ENCODE measurements around the gene FAM174C. TPM values are rescaled to one million over a fixed set of nuclear protein-coding genes. Genes with fewer than 3 reads are reported as not detected.

Gene FAM174C
- polyA plus RNA-seq, 3 donors: 25.3 to 28.7 (median 28.5) TPM

DNA sequence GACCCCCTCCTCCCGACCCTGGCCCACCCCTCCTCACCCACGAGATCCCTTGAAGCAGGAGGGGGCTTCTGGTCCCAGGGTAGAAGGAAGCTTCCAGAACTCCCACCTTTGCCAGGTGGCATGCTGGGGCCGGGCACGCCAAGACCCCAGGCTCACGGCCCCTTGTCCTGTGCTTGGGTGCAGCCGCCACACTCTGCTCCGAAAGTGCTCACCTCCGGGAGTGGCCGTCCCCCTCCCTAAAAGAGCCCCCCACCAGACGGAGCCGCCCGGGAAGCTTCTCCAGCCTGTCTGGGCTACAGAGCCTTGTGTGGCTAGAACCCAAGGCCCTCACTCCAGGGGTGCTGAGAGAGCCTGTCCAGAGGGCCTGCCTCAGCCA, 8.6 kb downstream of the FAM174C start:
- no peak for DNase-seq

GRCh38 chr19:1284293-1284978, 9.1 kb downstream of the FAM174C start:
- DNase-seq: no peak

- no peak for DNase-seq
Measured at GRCh38 chr19:1284979-1285736, 9.8 kb downstream of the FAM174C start.

- no peak for DNase-seq
Measured at GRCh38 chr19:1285737-1286360, 10.5 kb downstream of the FAM174C start, which contains the start of gene EFNA2. EFNA2 (plus strand) TSS chr19:1285873; CDS start chr19:1286169, 296 bp downstream.

- DNase-seq: no peak
Measured at GRCh38 chr19:1286487-1287353, 11.4 kb downstream of the FAM174C start.

DNA sequence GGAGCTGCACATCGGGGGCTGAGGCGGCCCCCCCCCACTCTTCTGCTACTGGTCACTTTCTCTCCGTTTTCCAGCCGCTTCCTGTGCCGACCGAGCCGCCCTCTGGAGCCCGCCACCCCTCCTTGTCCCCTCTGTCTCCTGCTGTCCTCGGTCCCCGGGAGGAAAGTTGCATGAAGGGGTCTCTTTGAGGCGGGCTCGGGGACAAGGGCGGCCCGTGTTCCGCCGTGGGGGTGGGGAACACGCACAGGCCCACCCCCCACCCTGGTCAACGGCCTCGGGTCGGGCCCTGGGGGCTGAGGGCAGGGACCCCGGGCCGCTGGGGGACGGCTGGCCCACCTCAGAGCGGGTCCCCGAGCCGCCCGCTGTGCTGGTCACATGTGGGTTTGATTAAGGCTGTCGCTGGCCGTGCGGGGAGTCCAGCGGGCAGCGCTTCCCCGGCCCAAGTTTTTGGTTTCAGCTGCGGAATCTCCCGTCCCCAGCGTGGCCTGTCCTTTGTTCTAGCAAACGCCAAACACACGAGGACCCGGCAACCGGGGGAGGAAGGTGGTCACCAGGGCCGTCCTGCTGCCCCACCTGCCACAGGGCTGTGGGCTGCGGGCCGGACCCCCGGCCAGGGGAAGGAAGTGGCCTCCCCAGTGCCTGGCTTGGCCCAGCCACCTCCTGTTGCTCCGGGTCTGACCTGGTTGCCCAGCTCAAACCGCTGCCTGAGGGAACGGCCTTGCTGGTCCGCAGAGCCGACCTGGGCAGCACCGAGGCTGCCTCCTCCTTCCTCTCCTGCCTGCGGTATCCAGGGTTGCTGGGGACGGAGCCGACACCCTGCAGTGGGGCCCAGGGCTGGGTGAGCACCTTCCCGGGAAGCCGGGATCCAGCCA, 12.3 kb downstream of the FAM174C start:
- DNase-seq: no peak

DNA sequence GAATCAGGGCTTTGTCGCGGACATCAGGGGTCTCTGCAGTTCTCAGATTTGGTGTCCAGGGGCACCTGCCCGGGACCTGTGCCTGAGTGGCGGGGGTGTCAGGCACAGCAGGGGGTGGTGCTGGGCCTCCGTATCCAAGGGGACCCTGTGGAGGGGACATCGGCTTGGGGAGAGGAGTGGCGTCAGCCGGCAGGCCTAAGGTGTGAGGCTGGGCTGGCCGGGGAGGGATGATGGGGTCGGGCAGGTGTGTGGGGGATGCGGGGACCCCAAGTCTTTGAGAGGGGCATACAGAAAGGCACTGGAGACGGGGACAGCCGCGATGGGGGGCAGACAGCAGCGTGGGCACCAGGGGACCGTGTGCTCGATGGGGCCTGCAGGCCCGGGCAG, 12.9 kb downstream of the FAM174C start:
- no peak for DNase-seq

- DNase-seq: no peak
Measured at GRCh38 chr19:1288833-1289685, 13.7 kb downstream of the FAM174C start.

DNA sequence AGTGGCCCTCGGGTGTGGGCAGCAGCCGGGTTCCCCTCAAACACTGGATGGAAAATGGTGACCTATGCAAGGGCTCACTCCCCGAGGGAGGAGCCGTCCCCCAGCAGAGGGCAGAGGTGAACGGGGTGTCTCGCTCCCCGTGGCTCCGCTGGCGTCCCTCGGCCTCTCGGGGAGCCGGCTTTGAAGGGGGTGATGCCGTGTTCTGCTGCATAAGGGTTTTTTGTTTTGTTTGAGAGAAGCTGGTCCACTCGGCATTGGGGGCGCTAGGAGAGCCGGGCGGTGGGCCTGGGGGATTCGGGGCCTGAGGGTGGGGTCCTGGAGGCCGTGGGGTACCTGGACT, 14.3 kb downstream of the FAM174C start:
- DNase-seq: no peak

DNA sequence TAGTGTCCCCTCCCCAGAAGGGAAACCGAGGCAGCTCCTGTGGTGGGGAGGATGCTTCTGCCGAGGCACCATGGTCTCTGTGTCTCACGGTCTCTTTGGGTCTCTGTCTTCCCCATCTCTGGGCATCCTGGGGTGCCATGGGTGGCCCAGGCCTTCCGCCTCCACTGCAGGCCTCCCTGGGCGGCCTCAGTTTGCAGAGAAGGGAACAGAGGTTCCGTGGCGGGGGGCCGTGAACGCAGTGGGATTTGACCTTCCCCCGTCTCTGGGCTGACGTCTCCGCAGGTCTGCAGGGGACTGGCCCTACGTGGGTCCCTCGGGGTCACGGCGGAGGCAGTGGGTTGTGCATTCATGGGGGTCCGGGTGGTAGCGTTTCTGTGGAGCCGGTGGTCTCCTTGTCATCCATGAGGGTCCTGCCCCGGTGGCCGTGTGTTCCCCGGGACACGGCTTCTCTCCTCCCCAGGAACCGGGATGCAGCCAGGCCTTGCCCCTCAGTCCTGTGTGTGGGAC, 14.9 kb downstream of the FAM174C start:
- no peak for DNase-seq

GRCh38 chr19:1290703-1291651, 15.6 kb downstream of the FAM174C start:
- no peak for DNase-seq

DNA sequence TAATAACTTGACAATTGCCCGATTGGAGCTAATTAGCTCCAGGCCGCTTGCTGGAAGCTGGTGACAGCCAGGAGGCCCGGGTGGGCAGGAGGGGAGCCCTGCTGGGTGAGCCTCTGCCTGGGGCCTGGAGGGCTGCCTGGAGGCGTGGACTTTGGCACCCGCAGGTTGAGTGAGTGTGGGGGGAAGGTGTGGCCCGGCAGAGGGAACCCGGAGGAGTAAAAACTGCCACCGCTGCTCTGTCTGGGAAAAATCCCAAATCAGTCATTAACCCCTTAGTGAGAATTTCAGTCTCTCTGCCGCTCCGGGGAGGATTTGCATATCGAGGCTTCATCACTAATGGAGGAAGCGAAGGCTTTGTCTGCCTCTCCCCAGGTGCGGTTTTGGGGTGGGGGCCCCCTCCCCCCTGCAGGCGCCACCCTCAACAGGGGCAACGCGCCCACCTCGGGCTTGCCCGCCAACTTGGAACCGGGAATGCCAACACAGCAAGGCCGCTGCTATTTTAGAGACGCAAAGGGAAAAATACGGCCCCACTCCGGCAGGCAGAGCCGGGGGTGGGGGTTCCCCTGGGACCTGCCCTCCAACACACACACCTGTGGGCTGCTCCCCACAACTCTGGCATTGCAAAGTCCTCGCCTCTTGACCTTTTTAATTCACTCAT, 16.6 kb downstream of the FAM174C start:
- no peak for DNase-seq

DNA sequence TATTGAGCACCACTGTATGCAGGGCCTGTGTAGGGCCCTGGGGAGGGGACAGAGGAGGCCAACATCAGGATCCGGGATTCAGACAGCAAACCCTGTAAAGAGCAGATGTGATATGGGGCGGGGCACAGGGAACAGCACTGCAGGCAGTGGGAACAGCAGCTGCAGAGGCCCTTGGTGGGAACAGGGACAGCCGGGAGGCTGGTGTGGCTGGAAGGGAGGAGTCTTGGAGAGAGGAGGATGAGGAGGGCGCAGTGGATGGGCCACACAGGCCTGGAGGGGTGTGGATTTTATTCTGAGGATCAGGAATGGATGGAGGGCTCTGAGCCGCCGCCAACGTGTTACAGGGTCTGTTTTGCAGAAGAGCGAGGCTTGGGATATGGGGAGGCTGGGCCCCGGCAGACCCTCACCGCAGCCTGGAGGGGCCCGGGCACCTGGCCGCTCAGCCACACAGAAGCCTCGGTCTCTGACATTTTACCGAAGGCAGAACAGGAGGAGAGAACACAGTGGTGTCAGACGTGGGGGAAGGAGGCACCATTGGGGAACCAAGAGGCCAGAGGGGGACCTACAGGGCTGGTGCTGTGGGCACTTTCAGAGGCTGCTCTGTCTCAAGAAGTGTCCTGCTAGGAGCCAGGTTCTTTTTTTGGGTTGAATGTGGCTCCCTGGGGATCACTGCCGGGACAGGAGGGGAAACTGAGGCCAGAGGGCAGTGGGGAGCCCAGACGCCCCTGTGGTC, 17.3 kb downstream of the FAM174C start:
- no peak for DNase-seq

DNA sequence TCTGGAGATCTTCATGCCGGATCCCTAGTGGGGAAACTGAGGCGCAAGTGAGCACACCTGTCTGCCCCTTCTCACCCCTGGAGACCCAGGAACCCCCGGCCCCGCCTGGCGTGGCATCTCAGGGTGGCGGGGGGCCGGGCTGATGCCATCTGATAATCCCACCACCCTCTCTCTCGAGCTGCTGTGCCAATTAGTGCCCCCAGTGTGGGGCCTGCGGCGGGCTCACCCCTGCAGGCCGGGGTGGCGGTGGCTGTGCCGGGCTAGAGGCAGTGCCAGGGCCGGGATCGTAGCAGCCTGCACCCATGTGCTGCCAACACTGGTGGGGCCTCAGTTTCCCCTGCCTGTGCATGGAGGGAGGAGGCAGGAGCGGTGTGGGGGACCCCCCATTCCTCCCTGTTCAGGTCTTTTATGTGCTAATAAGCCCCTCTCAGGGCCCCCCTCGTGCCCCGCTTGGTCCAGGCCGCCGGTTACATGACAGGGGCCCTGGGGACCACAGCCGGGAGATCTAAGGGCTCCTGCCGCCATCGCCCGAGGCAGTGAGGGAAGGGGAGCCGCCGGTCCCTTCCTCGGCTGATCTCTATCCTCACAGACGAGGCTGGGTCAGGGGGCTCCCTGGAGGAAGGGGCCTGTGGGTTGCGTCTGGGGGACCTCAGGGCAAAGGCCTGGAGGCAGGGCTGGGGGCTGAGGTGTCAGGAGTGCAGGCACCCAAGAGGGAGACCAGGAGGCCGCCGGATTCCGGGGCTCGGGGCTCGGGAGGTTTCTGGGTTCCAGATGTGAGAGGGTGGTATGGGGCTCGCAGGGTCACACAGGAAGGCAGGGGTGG, 18.7 kb downstream of the FAM174C start:
- no peak for DNase-seq

GRCh38 chr19:1294688-1295087, 19.4 kb downstream of the FAM174C start:
- DNase-seq: no peak

Measured in renal pelvis (tissue), 4 donors.